Common myeloid progenitor, CD34-positive (primary cell): Measurements from ENCODE around the gene ZMYND8.

Experiments
- CTCF ChIA-PET: fragments of 350-600 bp; sonication (Branson Sonifier 250); formaldehyde crosslinking; loops from one replicate; lab custom pipeline; 2021; ENCODE audit warnings: antibody characterized with exemption; lab: Charles Lee
- POLR2A ChIA-PET: fragments of 350-600 bp; sonication (Branson Sonifier 250); formaldehyde crosslinking; loops from one replicate; lab custom pipeline; 2021; ENCODE audit warnings: antibody characterized with exemption; lab: Charles Lee
- DNase-seq, 3 donors: peaks; one replicate each; pipeline versions ENCODE4 v3.0.0 to v3.0.0-alpha.2; 2013
- H3K27ac ChIP-seq, 2 experiments: 1 replicate in 1 of 2; 2 replicates in 1 of 2; pipeline ENCODE4 v1.7.0; 2013; ENCODE audit warnings: inconsistent platforms in 2 of 2, low read length in 2 of 2, mild to moderate bottlenecking in 2 of 2, low read depth in 1 of 2, moderate library complexity in 1 of 2; ENCODE audit not compliant: severe bottlenecking in 2 of 2, insufficient read depth in 1 of 2, poor library complexity in 1 of 2
- H3K27me3 ChIP-seq, 5 experiments: replicated peaks in 2 of 5; 1 replicate in 3 of 5; 2 replicates in 2 of 5; pipeline versions ENCODE4 v1.6.1 to v1.7.0; 2013; ENCODE audit warnings: low read length in 4 of 5, mild to moderate bottlenecking in 2 of 5, moderate library complexity in 2 of 5, inconsistent platforms in 1 of 5; ENCODE audit not compliant: insufficient read depth in 5 of 5, control insufficient read depth in 4 of 5
- H3K36me3 ChIP-seq, 4 experiments: 1 replicate in 2 of 4; 2 replicates in 2 of 4; pipeline versions ENCODE4 v1.6.1 to v1.7.0; 2013; ENCODE audit warnings: low read length in 3 of 4, control low read depth in 1 of 4, mild to moderate bottlenecking in 1 of 4; ENCODE audit not compliant: control insufficient read depth in 4 of 4, insufficient read depth in 4 of 4
- H3K4me1 ChIP-seq, 4 experiments: 1 replicate in 3 of 4; 2 replicates in 1 of 4; pipeline versions ENCODE4 v1.6.1 to v1.7.1; 2013; ENCODE audit warnings: low read length in 3 of 4, mild to moderate bottlenecking in 3 of 4, control low read depth in 1 of 4, inconsistent platforms in 1 of 4, moderate library complexity in 1 of 4; ENCODE audit not compliant: control insufficient read depth in 4 of 4, insufficient read depth in 4 of 4; ENCODE audit errors: control extremely low read depth in 1 of 4
- H3K4me3 ChIP-seq, 7 experiments: 1 replicate in 4 of 7; 2 replicates in 3 of 7; pipeline versions ENCODE4 v1.5.1 to v1.7.0; 2013; ENCODE audit warnings: mild to moderate bottlenecking in 7 of 7, low read length in 6 of 7, moderate library complexity in 6 of 7, inconsistent platforms in 2 of 7, low read depth in 2 of 7, control low read depth in 1 of 7; ENCODE audit not compliant: insufficient read depth in 4 of 7, control insufficient read depth in 1 of 7; ENCODE audit errors: extremely low read depth in 1 of 7
- H3K9me3 ChIP-seq, 5 experiments: 1 replicate in 4 of 5; 2 replicates in 1 of 5; pipeline versions ENCODE4 v1.6.1 to v1.7.1; 2013; ENCODE audit warnings: low read length in 4 of 5, mild to moderate bottlenecking in 2 of 5, inconsistent platforms in 1 of 5, low read depth in 1 of 5, moderate library complexity in 1 of 5; ENCODE audit not compliant: control insufficient read depth in 4 of 5, insufficient read depth in 2 of 5; ENCODE audit errors: control extremely low read depth in 1 of 5
- WGBS: methylation state at CpG from one replicate; pipeline ENCODE4 v1.1.5; 2013; ENCODE audit not compliant: insufficient coverage; 5-methylcytosine and 5-hydroxymethylcytosine counted together

Gene ZMYND8

DNA sequence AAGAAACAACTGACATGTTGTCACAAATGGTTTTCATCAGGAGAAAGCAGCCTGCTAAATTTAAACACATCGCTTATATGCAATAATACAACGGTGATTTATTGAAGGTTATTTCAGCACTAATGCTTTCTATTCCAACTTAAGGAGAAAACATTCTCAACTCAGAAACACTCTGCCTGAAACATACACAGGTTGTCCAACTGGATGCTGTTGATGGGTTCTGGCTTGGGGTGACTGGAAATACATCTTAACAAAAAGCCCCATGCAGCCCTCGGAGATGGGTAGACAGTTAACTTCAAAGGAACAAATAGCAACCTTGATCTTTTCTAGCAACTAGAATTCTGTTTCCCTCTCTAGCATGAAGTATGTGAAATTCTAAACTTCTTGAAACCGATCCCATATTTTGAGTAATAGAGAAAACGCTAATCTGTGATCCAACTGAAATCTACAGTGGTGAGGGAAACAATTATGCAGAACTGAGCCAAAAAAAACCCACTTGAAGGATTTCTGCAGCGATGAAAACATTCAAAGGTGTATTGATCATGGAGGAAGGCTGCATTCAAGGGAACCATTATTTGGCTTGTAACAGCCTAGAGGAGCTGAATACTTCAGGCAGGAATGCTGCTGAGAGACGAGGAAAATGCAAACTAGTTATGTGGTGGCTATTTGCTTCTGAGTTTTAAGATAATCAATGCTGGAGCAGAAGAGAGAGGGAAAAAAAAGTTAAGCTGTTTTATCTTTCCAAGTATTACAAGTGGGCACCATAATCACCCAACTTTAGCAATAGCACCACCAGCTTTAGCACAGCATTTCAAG is 6.9 kb downstream of the ZMYND8 start:
- no peak for DNase-seq
- H3K4me1 ChIP-seq: peaks cover 63 to 77% (median 69%) of the 10 kb centered on the region in 4 experiments
- peak overlapping the region in 1 of 2 experiments; percentile 79 for H3K27ac ChIP-seq
- POLR2A ChIA-PET: interaction anchor here (0.8 to 1.8 kb wide), 3 partner anchors 9 to 30 kb away, joined by 3 to 6 read pairs (median 5); no protein-coding TSS in a partner anchor
- H3K36me3 ChIP-seq: peaks cover 3 to 60% (median 14%) of the 10 kb centered on the region in 4 experiments
- H3K27me3 ChIP-seq: no peaks in the 10 kb centered on the region
- no peaks in the 10 kb centered on the region for H3K9me3 ChIP-seq
- CTCF ChIA-PET: interaction anchor here (0.6 to 4.1 kb wide), 7 partner anchors 9 to 43 kb away, joined by 3 to 12 read pairs (median 4); no protein-coding TSS in a partner anchor
- 78% methylated on average over 3 of the region's 7 CpGs for WGBS
- H3K4me3 ChIP-seq: peak overlapping the region in 4 of 7 experiments; percentile 19 to 77 (median 68)

DNA sequence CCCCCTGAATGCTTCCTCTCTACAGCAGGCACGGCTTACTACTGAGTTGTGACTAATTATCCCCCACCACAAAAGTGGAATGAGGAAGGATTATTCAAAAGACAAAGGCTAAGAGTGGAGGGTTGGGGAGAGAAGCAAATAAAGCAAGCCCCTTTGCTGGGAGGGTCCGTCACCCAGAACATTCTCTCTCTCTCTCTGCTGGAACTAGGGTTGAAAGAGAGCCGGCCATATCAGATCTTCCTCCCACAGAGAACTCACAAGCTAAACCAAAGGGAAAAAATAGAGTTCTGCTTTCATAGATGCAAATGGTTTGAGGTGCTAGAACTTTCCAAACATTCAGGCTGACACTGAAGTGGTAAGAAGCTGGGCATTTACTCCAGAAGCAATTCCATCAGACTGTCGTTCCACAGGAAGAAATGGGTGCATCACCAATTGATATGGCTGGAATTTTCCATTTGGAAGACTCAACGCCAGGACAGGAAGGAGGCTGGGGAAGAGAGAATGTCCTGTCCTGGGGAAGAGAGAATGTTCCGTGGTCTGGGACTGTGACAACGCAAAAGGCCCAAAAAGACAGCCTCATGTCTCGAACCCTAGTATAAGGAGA is 7.9 kb downstream of the ZMYND8 start:
- H3K4me1 ChIP-seq: peaks cover 54 to 68% (median 60%) of the 10 kb centered on the region in 4 experiments
- no peaks in the 10 kb centered on the region for H3K27me3 ChIP-seq
- ChIA-PET POLR2A (interaction anchor here (1.8 kb wide), 1 partner anchor 10 kb away, joined by 6 read pairs; no protein-coding TSS in a partner anchor), CTCF (interaction anchor here (1.0 to 4.1 kb wide), 10 partner anchors 8 to 75 kb away, joined by 3 to 12 read pairs (median 4); partner anchors contain the start of gene ZMYND8)
- H3K9me3 ChIP-seq: no peaks in the 10 kb centered on the region
- WGBS: 87% methylated on average over 5 of the region's 8 CpGs
- peak overlapping the region in 2 of 7 experiments; percentile 29 to 61 for H3K4me3 ChIP-seq
- peak overlapping the region in 1 of 2 experiments; percentile 79 for H3K27ac ChIP-seq
- DNase-seq: peak in 2 of 3 donors; percentile 61 to 69
- H3K36me3 ChIP-seq: peaks cover 7 to 66% (median 19%) of the 10 kb centered on the region in 4 experiments

DNA sequence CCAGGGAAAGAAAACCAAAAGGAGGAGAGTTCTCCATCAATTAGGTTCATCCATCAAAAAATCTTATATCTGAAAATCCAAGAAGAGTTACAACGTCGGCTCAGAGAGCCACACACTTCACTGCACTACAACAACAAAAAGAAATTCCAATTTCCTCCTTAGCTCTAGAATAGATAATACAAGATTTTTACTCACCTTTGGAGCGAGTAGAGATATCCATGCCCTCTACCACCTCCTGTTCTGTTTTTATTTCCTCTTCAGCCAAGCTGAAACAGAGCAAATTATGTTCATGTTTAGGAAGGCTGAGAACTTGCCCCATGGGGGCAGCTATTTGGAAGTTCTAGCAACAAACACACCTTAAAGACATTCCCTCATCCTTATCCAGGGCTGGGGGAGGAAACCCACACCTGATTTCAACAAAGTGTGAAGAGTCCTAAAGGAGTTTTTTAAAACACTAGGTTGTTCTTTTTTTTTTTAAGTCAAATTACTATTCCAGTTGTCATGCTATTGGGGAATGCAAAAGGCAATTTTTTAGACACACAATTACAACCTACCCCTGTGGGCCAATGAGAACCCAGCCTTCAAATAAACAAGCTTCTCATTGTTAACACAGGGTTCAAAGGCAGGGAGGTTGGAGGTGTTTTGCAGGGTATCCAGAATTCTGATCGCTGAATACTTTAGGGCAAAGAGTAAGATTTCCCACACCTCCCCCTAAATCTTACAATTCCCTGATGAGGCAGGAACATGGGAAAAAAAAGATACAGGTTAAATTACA is 8.7 kb downstream of the ZMYND8 start:
- peak overlapping the region in 1 of 2 experiments; percentile 79 for H3K27ac ChIP-seq
- H3K36me3 ChIP-seq: peaks cover 10 to 71% (median 24%) of the 10 kb centered on the region in 4 experiments
- H3K27me3 ChIP-seq: no peaks in the 10 kb centered on the region
- no peaks in the 10 kb centered on the region for H3K9me3 ChIP-seq
- CTCF ChIA-PET: interaction anchor here (1.0 to 4.1 kb wide), 11 partner anchors 8 to 75 kb away, joined by 3 to 12 read pairs (median 4); partner anchors contain the start of gene ZMYND8
- POLR2A ChIA-PET: interaction anchor here (1.8 kb wide), 1 partner anchor 11 kb away, joined by 6 read pairs; no protein-coding TSS in a partner anchor
- WGBS: 89% methylated on average over 2 of the region's 4 CpGs
- H3K4me1 ChIP-seq: peaks cover 46 to 61% (median 52%) of the 10 kb centered on the region in 4 experiments
- H3K4me3 ChIP-seq: peak overlapping the region in 1 of 7 experiments; percentile 7
- DNase-seq: no peak

GRCh38 chr20:47346172-47346571 is 10.3 kb downstream of the ZMYND8 start:
- Histone ChIP-seq H3K4me1 (peaks cover 32 to 44% (median 35%) of the 10 kb centered on the region in 4 experiments), H3K27ac (peak overlapping the region in 1 of 2 experiments; percentile 25), H3K9me3 (no peaks in the 10 kb centered on the region), H3K4me3 (no peak overlapping the region), H3K36me3 (peaks cover 11 to 68% (median 27%) of the 10 kb centered on the region in 4 experiments), H3K27me3 (no peaks in the 10 kb centered on the region)
- WGBS: 96% methylated on average over 3 of the region's 3 CpGs
- ChIA-PET CTCF (interaction anchor here (0.6 to 2.3 kb wide), 3 partner anchors 17 to 37 kb away, joined by 3 to 12 read pairs (median 4); no protein-coding TSS in a partner anchor), POLR2A (no interaction called here)
- no peak for DNase-seq

DNA sequence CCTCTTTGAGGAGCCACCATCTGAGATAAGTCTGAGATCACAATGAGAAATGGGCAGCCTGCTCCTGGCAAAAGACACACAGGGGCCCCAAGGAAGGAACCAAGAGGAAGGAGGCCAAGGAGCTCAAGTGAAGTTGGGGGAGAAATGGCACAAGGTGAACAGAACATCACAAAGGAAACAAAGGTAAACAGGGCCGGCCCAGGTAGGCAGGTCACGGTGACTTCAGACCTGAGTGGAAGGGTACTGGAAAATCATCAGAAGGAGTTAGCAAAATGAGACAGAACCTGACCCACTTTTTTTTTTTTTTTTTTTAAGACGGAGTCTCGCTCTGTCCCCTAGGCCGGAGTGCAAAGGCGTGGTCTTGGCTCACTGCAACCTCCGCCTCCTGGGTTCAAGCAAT is 11.3 kb downstream of the ZMYND8 start:
- H3K27ac ChIP-seq: no peak overlapping the region
- ChIA-PET POLR2A (no interaction called here), CTCF (interaction anchor here (1.0 to 1.3 kb wide), 2 partner anchors 9 to 16 kb away, joined by 3 to 4 read pairs; no protein-coding TSS in a partner anchor)
- 100% methylated on average over 2 of the region's 7 CpGs for WGBS
- H3K4me1 ChIP-seq: peaks cover 23 to 36% (median 27%) of the 10 kb centered on the region in 4 experiments
- no peaks in the 10 kb centered on the region for H3K9me3 ChIP-seq
- no peak for DNase-seq
- no peaks in the 10 kb centered on the region for H3K27me3 ChIP-seq
- peaks cover 11 to 69% (median 27%) of the 10 kb centered on the region in 4 experiments for H3K36me3 ChIP-seq
- H3K4me3 ChIP-seq: no peak overlapping the region

DNA sequence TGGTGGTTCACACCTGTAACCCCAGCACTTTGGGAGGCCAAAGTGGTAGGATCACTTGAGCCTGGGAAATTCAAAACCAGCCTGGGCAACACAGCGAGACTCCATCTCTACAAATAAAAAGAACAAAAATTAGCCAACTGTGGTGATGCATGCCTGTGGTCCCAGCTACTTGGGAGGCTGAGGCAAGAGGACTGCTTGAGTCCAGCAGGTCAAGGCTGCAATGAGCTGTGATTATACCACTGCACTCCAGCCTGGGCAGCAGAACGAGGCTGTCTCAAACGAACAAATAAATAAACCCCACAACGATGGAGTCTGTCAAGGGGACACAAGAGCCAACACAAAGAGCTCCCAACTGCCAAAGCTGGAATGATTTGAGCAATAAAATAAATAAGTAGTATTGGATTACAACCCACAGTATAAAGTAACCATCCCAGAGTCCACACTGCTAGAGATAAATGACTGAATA is 13.5 kb downstream of the ZMYND8 start:
- no peak overlapping the region for H3K27ac ChIP-seq
- H3K27me3 ChIP-seq: no peaks in the 10 kb centered on the region
- no peaks in the 10 kb centered on the region for H3K9me3 ChIP-seq
- H3K4me3 ChIP-seq: no peak overlapping the region
- DNase-seq: no peak
- H3K4me1 ChIP-seq: peaks cover 4 to 18% (median 7%) of the 10 kb centered on the region in 4 experiments
- peaks cover 15 to 66% (median 34%) of the 10 kb centered on the region in 4 experiments for H3K36me3 ChIP-seq
- ChIA-PET CTCF (interaction anchor here (1.3 to 1.5 kb wide), 2 partner anchors 9 to 39 kb away, joined by 4 read pairs; no protein-coding TSS in a partner anchor), POLR2A (interaction anchor here (0.6 kb wide), 2 partner anchors 16 to 366 kb away, joined by 3 to 4 read pairs; no protein-coding TSS in a partner anchor)
- WGBS: 83% methylated on average over 1 of the region's 4 CpGs
